ENCODE measurements around the gene ERCC6.

ERCC6 gene

GRCh38 chr10:49538381-49539319, at the start of gene ERCC6:
Gene ERCC6 (minus strand): TSS chr10:49539121.
- DNase-seq (ENCODE audit: low spot score) (peak; percentile 91), FAIRE-seq (peak; percentile 4)

GRCh38 chr10:49587981-49588380, 49.1 kb upstream of the ERCC6 start:
- no peak for FAIRE-seq
- DNase-seq (ENCODE audit: low spot score), result no peak

- FAIRE-seq, result no peak
- DNase-seq (ENCODE audit: low spot score), result no peak
Observed at GRCh38 chr10:49585387-49585786, 46.5 kb upstream of the ERCC6 start.

GRCh38 chr10:49579621-49580020, 40.7 kb upstream of the ERCC6 start:
- DNase-seq (ENCODE audit: low spot score), result no peak

GRCh38 chr10:49578392-49578791, 39.5 kb upstream of the ERCC6 start:
- DNase-seq (ENCODE audit: low spot score), result no peak
- FAIRE-seq, result no peak

More at GRCh38 chr10:49579621-49580020, 40.7 kb upstream of the ERCC6 start:
- no peak for FAIRE-seq

- no peak for DNase-seq (ENCODE audit: low spot score)
- no peak for FAIRE-seq
Observed at GRCh38 chr10:49577182-49577925, 38.4 kb upstream of the ERCC6 start.

- no peak for DNase-seq (ENCODE audit: low spot score)
- no peak for FAIRE-seq
Observed at GRCh38 chr10:49575489-49576072, 36.7 kb upstream of the ERCC6 start.

- FAIRE-seq, result no peak
Observed at GRCh38 chr10:49572594-49573114, 33.7 kb upstream of the ERCC6 start.

GRCh38 chr10:49571388-49571787, 32.5 kb upstream of the ERCC6 start:
- FAIRE-seq, result no peak
- no peak for DNase-seq (ENCODE audit: low spot score)

More at GRCh38 chr10:49572594-49573114, 33.7 kb upstream of the ERCC6 start:
- no peak for DNase-seq (ENCODE audit: low spot score)

GRCh38 chr10:49569031-49569631, 30.2 kb upstream of the ERCC6 start:
- FAIRE-seq (no peak), DNase-seq (ENCODE audit: low spot score) (no peak)

- FAIRE-seq (no peak), DNase-seq (ENCODE audit: low spot score) (no peak)
Observed at GRCh38 chr10:49568235-49568634, 29.3 kb upstream of the ERCC6 start.

- DNase-seq (ENCODE audit: low spot score) (no peak), FAIRE-seq (no peak)
Observed at GRCh38 chr10:49567810-49568209, 28.9 kb upstream of the ERCC6 start.

- DNase-seq (ENCODE audit: low spot score) (no peak), FAIRE-seq (no peak)
Observed at GRCh38 chr10:49564461-49565009, 25.6 kb upstream of the ERCC6 start.

GRCh38 chr10:49562893-49563292, 24.0 kb upstream of the ERCC6 start:
- DNase-seq (ENCODE audit: low spot score), result no peak

GRCh38 chr10:49560526-49560925, 21.6 kb upstream of the ERCC6 start:
- FAIRE-seq, result no peak
- no peak for DNase-seq (ENCODE audit: low spot score)

More at GRCh38 chr10:49562893-49563292, 24.0 kb upstream of the ERCC6 start:
- FAIRE-seq, result no peak

GRCh38 chr10:49559476-49559875, 20.6 kb upstream of the ERCC6 start:
- no peak for FAIRE-seq
- no peak for DNase-seq (ENCODE audit: low spot score)

- FAIRE-seq (no peak), DNase-seq (ENCODE audit: low spot score) (no peak)
Observed at GRCh38 chr10:49558190-49558589, 19.3 kb upstream of the ERCC6 start.

GRCh38 chr10:49557681-49558080, 18.8 kb upstream of the ERCC6 start:
- FAIRE-seq (no peak), DNase-seq (ENCODE audit: low spot score) (no peak)

GRCh38 chr10:49556723-49557122, 17.8 kb upstream of the ERCC6 start:
- no peak for FAIRE-seq
- DNase-seq (ENCODE audit: low spot score), result no peak

GRCh38 chr10:49552277-49552676, 13.4 kb upstream of the ERCC6 start:
- FAIRE-seq (no peak), DNase-seq (ENCODE audit: low spot score) (no peak)

GRCh38 chr10:49550563-49550962, 11.6 kb upstream of the ERCC6 start:
- FAIRE-seq (no peak), DNase-seq (ENCODE audit: low spot score) (peak; percentile 25)

Measured in RCC 7860 (cell line).